HG03565 (cell line): ENCODE data around the gene KLHL41.

ENCODE experiments used
- ATAC-seq: cut with Tn5 transposase; IDR thresholded peaks from one replicate; pipeline ENCODE4 v1.9.1; 2021; ENCODE audit warnings: mild to moderate bottlenecking, moderate library complexity; ENCODE audit not compliant: unreplicated experiment

The KLHL41 gene

DNA sequence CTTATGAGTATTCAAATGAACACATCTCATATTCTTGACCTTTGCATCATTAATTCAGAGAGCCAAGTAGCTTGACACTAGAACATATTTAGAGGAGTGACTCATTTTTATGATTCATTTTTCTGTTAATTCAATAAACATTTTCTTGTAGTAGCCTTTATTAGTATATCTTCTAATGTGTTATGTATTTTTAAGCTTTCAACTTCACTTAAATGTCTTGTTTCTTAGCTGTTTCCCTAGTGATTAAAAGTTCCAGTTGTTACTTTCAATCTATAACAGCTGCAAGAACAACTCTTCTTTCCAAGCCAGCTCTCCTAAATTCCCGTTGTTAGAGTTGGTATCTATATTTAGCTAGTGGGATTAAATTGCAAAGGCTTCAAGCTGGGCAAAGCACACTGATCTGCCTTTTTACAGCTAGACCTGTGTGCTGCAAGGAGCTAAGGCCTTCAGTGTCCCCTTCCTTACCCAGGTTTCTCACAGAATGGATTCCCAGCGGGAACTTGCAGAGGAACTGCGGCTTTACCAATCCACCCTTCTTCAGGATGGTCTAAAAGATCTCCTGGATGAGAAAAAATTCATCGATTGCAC lies at the start of gene KLHL41:
KLHL41 (plus strand) TSS at position 405 of the 588 bp plus-strand sequence; CDS start at position 482, 77 bp downstream.
- no peak for ATAC-seq

- no peak for ATAC-seq
Measured at GRCh38 chr2:169461143-169461542, 48.4 kb upstream of the KLHL41 start.

DNA sequence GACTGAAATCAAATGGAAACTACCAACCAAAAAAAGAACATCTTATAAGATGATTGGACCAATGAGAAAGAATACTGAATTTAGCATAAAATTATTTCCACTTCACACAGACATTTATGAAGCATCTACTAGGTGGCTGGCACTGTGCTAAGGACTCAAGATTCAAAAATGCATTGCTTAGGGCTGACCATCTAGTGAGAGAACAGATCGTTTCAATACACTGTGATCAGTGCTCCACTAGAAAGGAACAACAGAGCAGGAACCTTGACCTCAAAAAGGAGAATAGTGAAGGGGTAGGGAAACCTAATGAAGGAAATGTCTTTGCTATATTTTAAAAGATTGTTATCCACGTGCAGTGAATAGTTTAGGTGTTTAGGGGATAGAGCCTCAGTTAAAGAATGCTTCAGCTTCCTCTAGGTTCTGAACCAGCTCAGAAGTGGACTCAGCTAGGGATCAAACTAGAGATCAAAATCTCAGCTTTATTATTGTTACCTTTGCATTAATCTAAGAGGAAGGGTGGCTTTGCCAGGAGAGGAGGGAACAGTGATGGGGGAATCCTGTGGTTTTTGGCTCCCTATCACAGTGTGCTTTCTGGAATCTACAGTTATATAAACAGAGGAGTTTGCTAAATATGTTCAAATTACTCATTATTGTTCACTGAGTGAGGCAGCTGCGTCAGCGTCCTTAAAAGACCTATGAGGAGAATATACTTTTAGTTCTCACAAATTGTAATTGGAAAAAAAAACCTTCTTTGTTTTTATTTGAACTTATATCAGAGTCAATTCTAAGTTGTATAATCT lies 46.4 kb upstream of the KLHL41 start:
- ATAC-seq: no peak

DNA sequence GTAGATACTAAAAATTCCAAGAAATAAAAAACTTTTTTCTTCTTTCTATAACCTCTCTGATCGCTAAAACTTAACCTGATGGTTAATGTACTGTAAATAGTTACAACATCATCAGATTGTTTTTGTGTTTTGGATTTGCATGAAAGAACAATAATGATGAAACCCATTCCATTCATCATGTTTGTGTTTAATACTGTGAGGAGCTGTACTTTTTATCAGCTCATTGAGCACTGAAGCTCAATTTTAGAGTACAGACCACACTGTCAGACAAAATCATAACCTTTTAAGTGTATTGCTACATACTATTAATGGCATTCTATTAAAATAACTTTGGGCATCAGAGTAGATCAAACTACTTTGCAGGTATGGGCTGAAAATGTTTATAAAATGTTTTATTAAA lies 45.0 kb upstream of the KLHL41 start:
- no peak for ATAC-seq

GRCh38 chr2:169464882-169465281 lies 44.6 kb upstream of the KLHL41 start:
- no peak for ATAC-seq

DNA sequence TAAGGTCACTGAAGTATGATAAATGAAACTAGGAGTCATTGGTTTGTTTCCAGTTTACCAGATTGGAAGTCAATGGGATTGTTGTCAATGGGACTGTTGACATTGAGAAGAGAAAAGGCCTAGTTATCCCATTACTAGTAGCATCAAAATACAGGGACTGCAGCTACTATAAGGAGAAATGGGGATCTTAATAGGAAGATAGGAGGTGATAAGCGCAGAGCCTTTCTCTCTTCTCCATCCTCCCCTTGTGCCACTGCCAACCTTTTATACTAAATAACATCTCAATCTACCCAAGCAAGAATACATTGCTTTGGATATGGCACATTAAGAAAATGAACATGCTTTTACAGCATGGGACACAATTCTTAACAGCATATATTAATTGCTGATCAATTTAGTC lies 40.7 kb upstream of the KLHL41 start:
- ATAC-seq: no peak

DNA sequence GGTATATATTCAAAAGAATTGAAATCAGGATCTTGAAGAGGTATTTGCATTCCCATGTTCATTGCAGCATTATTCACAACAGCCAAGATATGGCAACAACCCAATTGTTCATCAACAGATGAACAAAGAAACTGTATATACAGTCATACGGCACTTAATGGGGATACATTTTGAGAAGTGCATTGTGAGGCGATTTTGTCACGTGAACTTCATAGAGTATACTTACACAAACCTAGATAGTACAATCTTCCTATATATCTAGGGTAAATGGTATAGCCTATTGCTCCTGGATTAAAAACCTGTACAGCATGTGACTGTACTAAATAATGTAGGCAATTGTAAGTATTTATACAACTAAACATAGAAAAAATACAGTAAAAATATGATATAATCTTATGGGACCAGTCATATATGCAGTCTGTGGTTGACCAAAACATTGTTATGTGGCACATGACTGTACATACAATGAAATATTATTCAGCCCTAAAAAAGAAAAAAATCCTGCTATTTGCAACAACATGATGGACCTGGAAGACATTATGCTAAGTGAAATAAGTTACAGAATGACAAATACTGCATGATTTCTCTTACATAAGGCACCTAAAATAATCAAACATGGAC lies 39.4 kb upstream of the KLHL41 start:
- no peak for ATAC-seq

DNA sequence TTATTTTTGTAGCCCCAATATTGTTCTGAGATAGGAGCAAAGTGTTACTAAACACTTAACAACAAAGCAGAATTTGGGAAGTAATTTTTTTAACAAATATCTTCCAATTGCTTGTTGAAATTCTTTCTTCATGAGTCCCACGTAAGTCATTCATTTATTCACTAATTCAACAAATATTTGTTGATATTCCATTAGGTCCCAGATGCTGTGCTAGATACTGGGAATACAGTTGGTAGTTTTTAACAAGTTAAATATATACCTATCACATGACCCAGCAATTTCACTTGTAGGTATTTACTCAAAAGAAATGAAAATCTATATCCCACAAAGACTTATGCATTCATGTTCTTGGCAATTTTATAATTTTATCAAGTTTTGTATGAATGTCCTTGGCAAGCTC lies 37.3 kb upstream of the KLHL41 start:
- ATAC-seq: no peak

GRCh38 chr2:169476459-169476858 lies 33.0 kb upstream of the KLHL41 start:
- no peak for ATAC-seq

- ATAC-seq: no peak
Measured at GRCh38 chr2:169478339-169478738, 31.2 kb upstream of the KLHL41 start.

GRCh38 chr2:169478745-169479256 lies 30.7 kb upstream of the KLHL41 start:
- no peak for ATAC-seq

DNA sequence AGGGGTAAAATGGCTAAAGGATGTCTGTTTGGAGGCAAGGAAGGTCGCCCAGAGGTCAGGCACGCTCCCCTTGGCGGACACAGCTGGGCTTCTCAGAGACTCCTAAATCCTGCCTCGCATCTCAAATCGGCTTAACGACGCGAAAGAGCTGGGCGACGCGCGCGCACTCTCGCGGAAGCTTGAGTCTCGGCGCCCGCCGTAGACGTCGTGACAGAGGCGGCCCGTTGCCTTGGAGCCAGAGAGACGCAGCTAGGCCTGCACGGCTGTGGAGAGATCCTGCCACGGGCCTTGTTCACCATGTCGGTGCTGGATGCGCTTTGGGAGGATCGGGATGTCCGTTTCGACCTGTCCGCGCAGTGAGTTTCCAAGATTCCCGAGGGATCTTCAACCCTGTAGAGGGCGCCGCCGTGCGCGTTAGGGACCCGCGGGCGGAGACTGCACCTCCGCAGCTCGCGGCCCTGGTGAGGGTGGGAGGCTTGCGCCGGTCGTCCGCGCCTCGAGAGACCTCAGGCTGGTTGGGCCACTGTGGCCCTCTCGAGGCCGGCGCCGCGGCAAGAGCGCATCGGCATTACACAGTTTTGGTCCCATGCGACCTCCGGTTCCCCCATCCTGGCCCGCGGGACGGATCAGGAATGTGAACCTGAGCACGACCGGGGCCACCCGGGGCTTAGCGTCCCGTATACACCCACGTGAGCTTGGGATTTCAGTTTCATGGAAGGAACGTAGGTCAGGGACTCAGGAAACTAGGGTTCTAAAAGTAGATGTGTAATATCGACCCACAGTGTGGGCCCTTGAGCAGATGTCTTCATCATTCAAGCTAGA lies 30.0 kb upstream of the KLHL41 start, which contains the start of gene BBS5:
BBS5 (plus strand) TSS at position 238 of the 822 bp plus-strand sequence; CDS start at position 298, 60 bp downstream.
- peak; percentile 87 for ATAC-seq

- ATAC-seq: no peak
Measured at GRCh38 chr2:169480079-169480465, 29.4 kb upstream of the KLHL41 start.

DNA sequence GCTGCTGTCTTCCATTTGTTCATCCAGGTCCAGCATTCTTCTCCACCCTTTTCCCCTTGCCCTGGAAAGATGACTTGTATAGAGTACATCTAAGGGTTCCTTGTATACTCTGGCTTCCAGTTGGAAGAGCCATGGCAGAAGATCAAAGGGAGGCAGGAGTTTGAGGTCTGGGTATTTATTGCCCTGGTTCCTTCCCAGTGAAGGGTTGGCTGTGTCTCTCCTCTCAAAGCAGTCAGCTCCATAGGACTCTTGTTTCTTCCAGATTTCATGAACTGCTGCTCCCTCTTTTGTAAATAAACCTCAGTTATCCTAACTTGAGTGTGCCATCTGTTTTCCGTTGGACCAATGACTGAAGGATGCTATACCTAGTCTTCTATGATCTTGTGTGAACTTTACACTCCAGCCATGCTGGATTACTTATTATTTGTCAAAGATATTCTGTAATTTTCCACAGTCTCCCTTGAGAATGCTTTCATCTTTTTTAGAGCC lies 23.8 kb upstream of the KLHL41 start:
- ATAC-seq: no peak

DNA sequence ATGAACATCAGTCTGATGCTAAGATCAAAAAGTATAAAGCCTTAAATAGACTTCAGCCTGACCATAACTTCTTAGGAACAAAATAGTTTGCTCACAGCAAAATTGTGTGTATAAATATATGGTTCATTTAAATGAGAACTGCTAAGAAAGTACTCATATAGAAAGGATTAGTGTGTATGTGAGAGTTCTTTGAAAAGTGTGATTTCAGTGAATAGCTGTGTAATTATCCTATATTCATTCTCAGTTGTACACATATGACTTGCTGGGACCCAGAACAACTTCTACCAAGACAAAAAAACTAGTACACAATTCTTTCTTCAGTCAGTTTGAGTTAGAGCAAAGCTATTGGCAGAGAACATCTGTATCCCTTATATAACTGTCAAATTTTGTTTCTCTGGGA lies 23.0 kb upstream of the KLHL41 start:
- ATAC-seq: no peak

DNA sequence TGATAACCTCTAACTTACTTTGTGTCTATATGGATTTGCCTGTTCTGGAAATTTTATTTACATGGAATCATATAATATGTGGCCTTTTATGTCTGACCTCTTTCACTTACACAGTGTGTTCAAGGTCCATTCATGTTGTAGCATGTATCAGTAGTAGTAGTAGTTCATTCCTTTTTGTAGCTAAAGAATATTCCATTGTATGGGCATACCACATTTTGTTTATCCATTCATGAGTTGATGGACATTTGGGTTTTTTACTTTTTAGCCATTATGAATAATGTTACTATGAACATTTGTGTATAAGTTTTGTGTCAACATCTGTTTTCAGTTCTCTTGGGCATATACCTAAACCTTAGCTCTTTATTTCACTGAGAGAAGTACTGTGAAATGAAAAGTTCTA lies 18.7 kb upstream of the KLHL41 start:
- no peak for ATAC-seq

DNA sequence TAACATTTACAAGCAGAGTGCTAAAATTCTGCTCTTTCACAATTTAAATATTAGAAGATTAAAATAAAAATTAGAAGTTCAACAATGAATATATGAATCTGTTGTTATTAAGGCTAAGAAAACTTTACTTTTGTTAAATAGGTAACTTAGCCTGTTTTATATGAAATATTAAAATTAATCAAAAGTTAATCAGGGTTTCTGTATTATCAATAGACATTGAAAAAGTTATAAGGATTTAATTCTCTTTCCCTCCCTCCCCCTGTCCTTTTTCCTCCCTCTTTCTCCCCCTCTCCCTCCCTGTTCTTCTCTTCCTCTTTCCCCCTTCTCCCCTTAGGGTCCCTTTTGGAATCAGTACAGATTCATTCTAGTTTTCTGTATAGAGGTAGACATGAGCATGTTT lies 18.1 kb upstream of the KLHL41 start:
- no peak for ATAC-seq

DNA sequence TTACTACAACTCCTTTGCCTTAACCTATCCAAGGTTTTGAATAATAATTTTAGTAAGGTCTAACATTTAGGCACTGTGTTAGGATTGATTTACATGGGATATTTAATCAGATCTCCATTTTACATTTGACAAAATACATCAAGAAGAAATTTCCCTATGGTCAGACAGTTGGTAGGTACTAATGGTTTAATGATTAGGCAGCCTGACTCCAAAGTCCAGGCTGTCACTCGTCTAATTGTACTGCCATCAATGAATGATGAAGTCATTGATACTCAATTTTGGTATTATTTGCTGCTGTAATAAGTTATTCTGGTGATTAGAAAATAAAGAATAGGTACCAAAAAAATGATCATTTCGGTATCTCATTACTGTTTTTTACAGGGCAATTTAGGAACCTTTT lies 16.1 kb upstream of the KLHL41 start:
- no peak for ATAC-seq

DNA sequence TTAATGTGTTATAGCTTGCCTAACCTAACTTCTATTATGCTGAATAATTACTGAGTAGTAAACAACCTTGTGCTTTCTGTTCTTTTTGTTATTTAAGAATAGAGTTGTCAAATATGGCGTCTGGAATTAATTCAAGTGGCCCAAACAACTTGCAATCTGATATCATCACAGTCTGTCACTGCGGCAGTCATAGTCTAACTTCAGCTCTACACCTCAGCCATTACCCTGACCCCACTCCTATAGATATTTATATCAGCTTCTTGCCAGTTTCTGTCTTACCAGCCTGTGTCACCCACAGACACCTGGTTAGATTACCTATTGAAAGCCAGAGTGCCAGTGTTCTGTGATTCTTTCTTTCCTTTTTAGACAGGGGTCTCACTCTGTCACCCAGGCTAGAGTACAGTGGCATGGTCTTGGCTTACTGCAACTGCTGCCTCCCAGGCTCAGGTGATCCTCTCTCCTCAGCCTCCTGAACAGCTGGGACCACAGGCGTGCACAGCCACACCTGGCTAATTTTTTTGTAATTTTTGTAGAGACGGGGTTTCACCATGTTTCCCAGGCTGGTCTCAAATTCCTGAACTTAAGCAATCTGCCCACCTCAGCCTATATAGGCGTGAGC lies 14.1 kb upstream of the KLHL41 start:
- ATAC-seq: no peak

DNA sequence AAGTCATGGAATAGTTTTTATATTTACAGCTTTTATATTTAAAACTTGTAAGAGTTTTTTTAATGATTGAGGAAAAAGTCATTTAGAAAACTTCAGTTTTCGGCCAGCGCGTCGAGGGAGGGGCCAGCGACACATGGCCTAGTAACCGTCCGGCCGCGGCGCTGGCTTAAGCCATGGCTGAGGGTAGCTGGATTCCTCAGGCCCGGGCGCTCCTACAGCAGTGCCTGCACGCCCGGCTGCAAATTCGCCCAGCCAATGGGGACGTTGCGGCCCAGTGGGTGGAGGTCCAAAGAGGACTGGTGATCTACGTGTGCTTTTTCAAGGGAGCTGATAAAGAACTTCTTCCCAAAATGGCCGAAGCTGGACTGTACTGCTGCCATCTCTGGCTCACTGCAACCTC lies 4.9 kb upstream of the KLHL41 start:
- ATAC-seq: no peak
